GM18907 (cell line): Measurements from ENCODE around the gene IZUMO2.
"Not testable (repeated sequence)": the region's sequence is repeated elsewhere in the genome, so short reads cannot be mapped to it uniquely, and the experiment has no call there.

Experiments used
- ATAC-seq: cut with Tn5 transposase; IDR thresholded peaks from one replicate; pipeline ENCODE4 v1.9.1; 2021; ENCODE audit warnings: mild to moderate bottlenecking, moderate library complexity; ENCODE audit not compliant: unreplicated experiment

Gene IZUMO2

DNA sequence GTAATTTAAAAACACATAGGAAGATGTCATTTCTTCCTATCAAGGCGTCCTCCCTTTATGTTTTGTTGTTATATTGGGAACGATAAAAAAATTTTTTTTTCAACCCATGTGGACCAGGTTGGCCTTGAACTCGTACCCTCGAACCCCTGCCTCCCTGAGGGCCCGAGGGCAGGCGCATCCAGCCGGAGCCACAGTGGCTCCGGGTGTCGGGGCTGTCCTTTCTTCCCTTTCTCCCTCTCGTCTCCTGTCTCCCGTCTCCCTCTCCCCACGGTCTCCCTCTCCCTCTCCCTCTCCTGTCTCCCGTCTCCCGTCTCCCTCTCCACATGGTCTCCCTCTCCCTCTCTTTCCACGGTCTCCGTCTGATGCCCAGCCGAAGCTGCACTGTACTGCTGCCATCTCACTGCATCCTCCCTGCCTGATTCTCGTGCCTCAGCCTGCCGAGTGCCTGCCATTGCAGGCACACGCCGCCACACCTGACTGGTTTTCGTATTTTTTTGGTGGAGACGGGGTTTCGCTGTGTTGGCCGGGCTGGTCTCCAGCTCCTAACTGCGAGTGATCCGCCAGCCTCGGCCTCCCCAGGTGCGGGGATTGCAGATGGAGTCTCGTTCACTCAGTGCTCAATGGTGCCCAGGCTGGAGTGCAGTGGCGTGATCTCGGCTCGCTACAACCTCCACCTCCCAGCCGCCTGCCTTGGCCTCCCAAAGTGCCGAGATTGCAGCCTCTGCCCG is 22.8 kb downstream of the IZUMO2 start:
- ATAC-seq, result not testable (repeated sequence)

DNA sequence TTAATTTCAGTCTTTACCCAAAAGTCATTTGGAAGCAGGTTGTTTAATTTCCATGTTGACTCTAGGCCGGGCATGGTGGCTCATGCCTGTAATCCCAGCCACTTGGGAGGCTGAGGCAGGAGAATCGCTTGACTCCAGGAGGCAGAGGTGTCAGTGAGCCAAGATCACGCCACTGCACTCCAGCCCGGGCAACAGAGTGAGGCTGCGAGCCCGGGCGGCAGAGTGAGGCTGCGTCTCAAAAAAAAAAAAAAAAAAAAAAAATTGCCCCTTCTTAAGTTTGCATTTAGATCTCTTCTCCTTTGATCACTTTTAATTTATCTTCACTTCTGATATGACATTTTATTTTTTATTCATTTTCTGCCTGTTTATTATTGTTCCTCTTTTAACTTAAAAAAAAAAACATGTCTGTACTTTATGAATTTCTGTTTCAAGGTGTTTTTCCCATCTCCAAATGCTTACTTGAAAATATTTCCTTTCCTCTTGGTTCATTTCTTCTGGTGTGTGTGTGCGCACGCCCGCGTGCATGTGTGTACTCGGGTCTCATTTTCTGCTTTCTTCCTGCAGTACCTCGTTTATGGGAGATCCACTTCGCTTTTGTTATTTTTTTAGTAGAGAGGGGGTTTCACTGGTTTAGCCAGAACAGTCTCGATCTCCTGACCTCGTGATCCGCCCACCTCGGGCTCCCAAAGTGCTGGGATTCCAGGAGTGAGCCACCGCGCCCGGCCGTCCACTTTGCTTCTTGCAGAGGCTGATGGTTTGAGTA is 26.3 kb downstream of the IZUMO2 start:
- not testable (repeated sequence) for ATAC-seq

DNA sequence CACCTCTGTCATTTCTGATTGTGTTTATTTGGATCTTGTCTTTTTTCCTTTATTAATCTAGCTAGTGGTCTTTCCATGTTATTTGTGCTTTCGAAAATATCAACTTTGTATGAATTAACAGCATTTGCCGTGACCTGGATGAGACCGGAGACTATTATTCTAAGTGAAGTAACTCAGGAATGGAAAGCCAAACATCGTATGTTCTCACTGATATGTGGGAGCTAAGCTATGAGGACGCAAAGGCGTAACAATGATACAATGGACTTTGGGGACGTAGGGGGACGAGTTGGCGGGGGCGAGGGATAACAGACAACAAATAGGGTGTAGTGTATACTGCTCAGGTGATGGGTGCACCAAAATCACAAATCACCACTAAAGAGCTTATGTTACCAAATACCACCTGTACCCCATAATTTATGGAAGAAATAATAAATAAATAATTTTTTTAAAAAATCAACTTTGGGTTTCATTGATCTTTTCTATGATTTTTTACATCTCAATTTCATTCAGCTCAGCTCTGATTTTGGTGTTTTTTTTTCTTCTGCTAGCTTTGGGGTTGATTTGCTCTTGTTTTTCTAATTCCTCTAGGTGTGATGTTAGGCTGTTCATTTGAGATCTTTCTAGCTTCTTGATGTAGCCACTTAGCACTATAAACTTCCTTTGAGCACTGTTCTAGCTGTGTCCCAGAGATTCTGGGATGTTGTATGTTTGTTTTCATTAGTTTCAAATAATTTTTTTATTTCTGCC is 27.1 kb downstream of the IZUMO2 start:
- not testable (repeated sequence) for ATAC-seq

GRCh38 chr19:50134777-50135719 is 28.0 kb downstream of the IZUMO2 start:
- ATAC-seq, result not testable (repeated sequence)

- not testable (repeated sequence) for ATAC-seq
These were observed 29.3 kb downstream of the IZUMO2 start for GRCh38 chr19:50133518-50134492.

DNA sequence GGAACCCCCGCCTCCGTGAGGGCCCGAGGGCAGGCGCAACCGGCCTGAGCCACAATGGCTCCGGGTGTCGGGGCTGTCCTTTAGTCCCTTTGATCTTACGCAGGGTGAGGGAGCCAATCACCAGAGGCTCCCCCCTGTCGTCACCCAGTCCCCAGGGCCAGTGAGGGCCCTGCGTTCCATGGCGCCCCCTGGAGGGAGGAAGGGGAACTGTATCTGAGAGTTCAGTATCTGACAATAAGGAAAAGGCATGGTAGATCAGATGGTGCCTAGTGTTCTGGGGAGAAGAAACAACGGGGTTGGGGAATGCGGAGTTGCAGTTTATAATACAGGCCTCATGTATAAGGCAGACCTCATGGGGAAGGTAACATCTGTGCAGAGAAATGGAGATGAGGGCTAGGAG is 59.1 kb downstream of the IZUMO2 start:
- not testable (repeated sequence) for ATAC-seq

GRCh38 chr19:50103405-50103804 is 59.7 kb downstream of the IZUMO2 start:
- not testable (repeated sequence) for ATAC-seq
